CD4-positive, alpha-beta T cell treated with Interleukin-17A for 1 hour (primary cell): ENCODE measurements around the gene NOBOX.
"Not testable (repeated sequence)": the region's sequence is repeated elsewhere in the genome, so short reads cannot be mapped to it uniquely, and the experiment has no call there.

Source experiments
- DNase-seq: peaks from one replicate; pipeline ENCODE4 v3.0.0-alpha.2; 2020

The NOBOX gene

GRCh38 chr7:144403649-144404061 is at the start of gene NOBOX:
NOBOX (minus strand) TSS chr7:144403693.
- DNase-seq = no peak

GRCh38 chr7:144452064-144452463 is 48.6 kb upstream of the NOBOX start:
- DNase-seq = no peak

- no peak for DNase-seq
Observed at GRCh38 chr7:144445590-144445989, 42.1 kb upstream of the NOBOX start.

- no peak for DNase-seq
Observed at GRCh38 chr7:144439717-144440205, 36.3 kb upstream of the NOBOX start.

GRCh38 chr7:144438759-144439158 is 35.3 kb upstream of the NOBOX start:
- no peak for DNase-seq

GRCh38 chr7:144437370-144438191 is 34.1 kb upstream of the NOBOX start:
- peak; percentile 47 for DNase-seq

- no peak for DNase-seq
Observed at GRCh38 chr7:144436500-144436899, 33.0 kb upstream of the NOBOX start.

- DNase-seq = no peak
Observed at GRCh38 chr7:144428431-144428830, 24.9 kb upstream of the NOBOX start.

GRCh38 chr7:144427539-144427938 is 24.0 kb upstream of the NOBOX start:
- DNase-seq = not testable (repeated sequence)

- not testable (repeated sequence) for DNase-seq
Observed at GRCh38 chr7:144418931-144419330, 15.4 kb upstream of the NOBOX start.

GRCh38 chr7:144416341-144416740 is 12.8 kb upstream of the NOBOX start:
- no peak for DNase-seq

- no peak for DNase-seq
Observed at GRCh38 chr7:144415858-144416257, 12.4 kb upstream of the NOBOX start.

GRCh38 chr7:144414815-144415214 is 11.3 kb upstream of the NOBOX start:
- DNase-seq = no peak

- DNase-seq = no peak
Observed at GRCh38 chr7:144410441-144410840, 6.9 kb upstream of the NOBOX start.

GRCh38 chr7:144408121-144408520 is 4.6 kb upstream of the NOBOX start:
- no peak for DNase-seq

GRCh38 chr7:144407266-144407931 is 3.9 kb upstream of the NOBOX start:
- DNase-seq = no peak

- DNase-seq = no peak
Observed at GRCh38 chr7:144404946-144405345, 1.5 kb upstream of the NOBOX start.

- no peak for DNase-seq
Observed at GRCh38 chr7:144403102-144403501, 391 bp downstream of the NOBOX start.

- no peak for DNase-seq
Observed at GRCh38 chr7:144401490-144401889, 2.0 kb downstream of the NOBOX start.

- no peak for DNase-seq
Observed at GRCh38 chr7:144399946-144400345, 3.5 kb downstream of the NOBOX start.

GRCh38 chr7:144398911-144399310 is 4.6 kb downstream of the NOBOX start:
- no peak for DNase-seq

- DNase-seq = no peak
Observed at GRCh38 chr7:144398291-144398690, 5.2 kb downstream of the NOBOX start.

GRCh38 chr7:144397086-144397485 is 6.4 kb downstream of the NOBOX start:
- DNase-seq = no peak

- peak; percentile 71 for DNase-seq
Observed at GRCh38 chr7:144391823-144392255, 11.7 kb downstream of the NOBOX start.
